HS-5 (cell line): ENCODE data around the gene KIF5C.
"Not testable (repeated sequence)": the region's sequence is repeated elsewhere in the genome, so short reads cannot be mapped to it uniquely, and the experiment has no call there.

Source experiments
- DNase-seq: peaks from one replicate; pipeline ENCODE4 v3.0.0-alpha.2; 2012; ENCODE audit warnings: low read depth

KIF5C gene

DNA sequence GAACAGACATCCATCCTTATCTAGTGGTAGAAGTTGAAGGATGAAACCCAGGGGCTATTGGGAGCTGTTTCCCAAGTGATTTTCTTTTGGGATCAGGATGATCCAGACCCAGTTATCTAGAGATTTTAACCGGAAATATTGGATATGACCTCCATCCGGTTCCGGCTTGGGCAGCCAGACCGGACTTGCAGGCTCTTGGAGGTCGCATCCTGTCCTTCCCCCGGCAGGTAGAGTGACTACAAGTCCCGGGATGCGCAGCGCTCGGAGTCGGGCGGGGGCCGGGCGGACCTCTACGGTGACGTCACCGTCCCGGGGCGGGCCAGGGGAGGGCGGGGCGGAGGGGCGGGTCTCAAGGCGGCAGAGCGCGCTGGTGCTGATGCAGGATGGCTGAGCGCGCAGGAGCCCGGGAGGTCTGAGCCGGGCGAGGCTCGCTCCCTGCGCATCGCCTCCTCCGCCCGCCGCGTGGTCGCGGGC lies at the start of gene KIF5C:
Gene KIF5C (plus strand): TSS at position 360 of the 474 bp plus-strand sequence. CDS start 391 bp downstream, outside the sequence.
- DNase-seq: peak; percentile 67

DNA sequence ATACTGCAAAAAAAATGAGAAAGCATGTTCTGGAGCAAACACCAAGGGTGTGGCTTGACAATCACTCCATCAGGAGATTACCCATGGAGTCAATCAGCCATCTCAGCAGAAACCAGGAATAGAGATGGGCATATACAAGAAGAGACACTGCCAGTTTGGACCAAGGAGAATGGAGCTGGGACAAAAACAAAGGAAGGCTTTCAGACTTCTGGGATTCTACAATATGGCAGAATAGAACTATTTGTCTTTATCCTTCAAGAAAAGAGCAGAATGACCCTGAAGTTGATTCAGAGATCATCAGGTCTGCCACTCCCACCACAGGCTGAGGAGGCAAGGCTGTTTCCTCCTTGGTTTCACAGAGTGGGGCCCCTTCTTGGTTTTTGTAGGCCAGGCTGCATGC lies 48.2 kb upstream of the KIF5C start:
- DNase-seq: no peak

DNA sequence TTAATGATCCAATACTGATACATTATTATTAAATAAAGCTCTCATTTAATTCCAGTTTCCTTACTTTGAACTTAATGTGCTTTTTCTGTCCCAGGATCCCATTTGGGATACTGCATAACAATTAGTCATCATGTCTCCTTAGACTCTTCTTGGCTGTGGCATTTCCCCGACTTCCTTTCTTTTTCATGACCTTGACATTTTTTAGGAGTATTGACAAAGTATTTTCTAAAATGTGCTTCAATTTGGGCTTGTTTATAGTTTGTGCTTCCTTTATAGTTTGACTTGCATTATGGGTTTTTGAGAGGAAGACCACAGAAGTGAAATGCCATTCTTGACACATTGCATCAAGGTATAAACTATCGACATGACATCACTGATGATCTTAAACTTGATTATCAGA lies 46.1 kb upstream of the KIF5C start:
- DNase-seq: no peak

DNA sequence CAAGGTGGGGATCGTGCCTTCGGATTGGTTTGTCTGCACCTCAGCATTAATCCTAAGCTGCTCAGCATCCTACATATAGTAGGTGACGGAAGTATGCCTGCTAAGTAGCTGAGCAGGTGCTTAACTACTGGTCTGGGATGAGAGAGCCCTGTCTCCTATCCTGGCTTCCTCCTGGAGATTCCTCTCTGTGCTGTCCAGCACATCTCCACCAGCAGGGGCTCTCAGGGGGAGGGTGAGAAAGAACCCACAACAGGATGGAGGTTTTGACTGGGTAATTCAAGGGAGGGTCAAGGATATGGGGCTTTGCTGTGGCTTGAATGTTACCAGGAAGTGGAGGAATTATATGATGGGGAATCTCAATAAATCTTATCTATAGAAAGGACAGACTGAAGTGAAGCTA lies 45.4 kb upstream of the KIF5C start:
- DNase-seq: no peak

DNA sequence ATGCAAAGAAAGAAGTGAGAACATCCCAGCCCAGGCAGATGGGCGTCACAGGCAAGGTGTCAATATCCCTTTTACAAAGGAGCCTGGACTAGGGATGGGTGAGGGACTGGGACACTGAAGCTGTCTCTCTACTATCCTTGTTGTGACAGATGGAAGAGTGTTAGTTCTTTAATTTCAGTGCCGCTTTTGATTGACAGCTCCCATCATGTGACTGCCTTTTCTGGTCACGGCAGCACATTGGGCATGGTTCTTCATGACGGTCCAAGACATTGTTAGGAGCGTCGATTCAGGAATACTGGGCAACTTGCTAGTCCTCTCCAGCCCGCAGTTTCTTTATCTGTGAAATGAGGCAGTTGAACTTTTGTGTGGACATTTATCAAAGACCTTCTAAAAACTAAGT lies 42.4 kb upstream of the KIF5C start:
- DNase-seq: no peak

DNA sequence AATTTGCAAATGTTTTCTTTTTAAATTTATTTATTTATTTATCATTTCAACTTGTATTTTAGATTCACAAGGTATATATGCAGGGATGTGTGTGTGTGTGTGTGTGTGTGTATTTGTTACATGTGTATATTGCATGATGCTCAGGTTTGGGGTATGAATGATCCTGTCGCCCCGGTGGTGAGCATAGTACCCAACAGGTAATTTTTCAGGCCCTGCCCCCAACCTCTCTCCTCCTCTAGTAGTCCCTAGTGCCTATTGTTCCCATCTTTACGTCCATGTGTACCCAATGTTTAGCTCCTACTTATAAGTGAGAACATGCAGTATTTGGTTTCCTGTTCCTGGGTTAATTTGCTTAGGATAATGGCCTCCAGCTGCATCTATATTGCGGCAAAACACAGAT lies 33.0 kb upstream of the KIF5C start:
- DNase-seq: no peak

DNA sequence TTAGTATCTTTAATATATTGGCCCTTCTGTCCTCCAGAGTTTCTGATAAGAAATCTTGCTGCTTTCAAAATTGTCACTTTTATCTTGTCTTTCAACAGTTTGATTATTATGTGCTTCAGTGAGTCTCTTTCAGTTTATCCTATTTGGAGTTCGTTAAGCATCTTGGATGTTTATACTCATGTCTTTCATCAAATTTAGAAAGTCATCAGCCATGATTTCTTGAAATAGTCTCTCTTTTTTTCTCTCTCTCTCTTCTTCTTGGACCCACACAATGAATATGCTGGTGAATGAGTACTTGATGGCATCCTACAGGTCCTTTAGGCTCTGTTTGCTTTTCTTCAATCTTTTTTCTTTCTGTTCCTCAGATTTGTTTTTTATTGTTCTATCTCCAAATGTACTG lies 26.9 kb upstream of the KIF5C start:
- no peak for DNase-seq

DNA sequence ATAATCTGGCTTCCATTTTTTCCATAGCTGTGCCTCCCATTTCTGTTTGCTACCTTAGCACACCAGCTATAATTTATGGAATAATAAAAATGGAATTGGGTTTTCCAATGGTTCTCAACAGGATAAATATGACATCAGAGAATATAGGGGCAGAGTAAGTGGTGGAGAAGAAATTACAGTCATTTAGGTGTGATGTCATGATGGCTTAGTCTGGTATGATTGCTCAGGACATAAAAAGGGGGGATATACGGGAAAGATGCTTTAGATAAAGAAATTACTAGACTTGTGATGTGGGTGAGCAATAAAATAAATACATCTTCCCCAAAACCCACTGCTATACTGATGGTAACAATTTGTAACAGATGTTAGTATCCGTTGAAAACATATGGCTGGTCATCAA lies 21.6 kb upstream of the KIF5C start:
- no peak for DNase-seq

DNA sequence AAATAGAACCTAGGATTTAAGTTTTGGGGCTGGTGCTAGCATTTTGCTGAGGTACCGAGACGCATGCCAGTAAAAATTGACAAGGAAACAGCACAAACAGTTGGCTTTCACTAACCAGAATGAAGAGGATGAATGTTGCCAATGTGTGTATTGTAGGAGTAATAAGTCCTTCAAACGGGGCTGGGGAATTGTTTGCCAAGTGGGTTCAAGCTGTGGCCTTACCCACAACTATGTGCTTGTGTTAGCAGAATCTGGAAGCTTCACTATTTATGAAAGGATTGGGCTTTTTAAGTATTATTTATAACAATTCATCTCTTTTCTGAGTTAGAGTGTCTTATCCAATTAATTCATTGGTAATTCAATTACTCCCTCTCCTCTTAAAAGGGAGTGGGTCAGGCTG lies 15.0 kb upstream of the KIF5C start:
- no peak for DNase-seq

DNA sequence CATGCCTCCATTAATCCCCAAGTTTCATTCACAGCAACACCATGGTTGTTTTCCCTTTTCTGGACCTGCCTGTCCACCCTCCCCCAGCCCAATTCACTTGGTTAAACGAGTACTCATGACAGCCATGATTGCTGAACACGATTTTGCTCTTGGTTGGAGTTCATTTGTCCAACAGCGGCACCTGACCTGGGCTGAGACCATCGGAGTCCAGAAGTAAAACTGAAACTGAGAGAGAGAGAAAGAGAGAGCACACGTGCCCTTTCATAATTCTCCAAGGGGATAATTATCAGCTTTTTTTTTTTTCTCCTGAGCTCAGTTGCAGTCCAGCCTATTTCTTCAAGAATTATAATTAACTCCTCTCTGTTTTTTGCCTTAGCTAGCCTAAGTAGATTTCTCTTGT lies 13.7 kb upstream of the KIF5C start:
- no peak for DNase-seq

DNA sequence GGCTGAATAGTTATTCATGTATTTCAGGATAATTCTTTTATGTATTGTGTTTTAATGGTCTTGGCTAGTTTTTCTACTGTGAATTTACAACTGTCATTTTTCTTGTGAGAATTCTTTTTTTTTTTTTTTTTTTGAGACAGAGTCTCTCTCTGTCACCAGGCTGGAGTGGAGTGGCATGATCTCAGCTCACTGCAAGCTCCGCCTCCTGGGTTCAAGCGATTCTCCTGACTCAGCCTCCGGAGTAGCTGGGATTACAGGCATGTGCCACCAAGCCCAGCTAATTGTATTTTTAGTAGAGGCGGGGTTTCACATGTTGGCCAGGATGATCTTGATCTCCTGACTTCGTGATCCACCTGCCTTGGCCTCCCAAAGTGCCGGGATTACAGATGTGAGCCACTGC lies 12.5 kb upstream of the KIF5C start:
- DNase-seq: not testable (repeated sequence)

DNA sequence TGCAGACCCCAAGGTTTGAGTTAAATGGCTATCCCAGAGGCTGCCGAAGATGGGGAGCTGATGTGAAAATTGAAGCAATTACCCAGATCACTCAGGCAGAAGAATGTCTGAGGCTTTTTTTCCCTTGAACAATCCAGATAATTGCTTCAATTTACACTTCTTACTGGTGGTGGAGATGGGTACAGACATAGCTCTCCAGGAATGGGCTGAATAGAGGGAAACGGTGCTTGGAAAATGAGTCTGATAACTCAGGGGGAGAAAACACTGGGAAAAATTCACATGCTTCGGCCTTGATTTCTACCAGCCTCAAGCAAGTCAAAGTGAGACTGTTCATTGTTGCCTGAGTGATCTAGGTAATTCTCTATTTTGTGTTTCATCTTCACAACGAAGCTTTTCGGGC lies 9.5 kb upstream of the KIF5C start:
- DNase-seq: no peak

DNA sequence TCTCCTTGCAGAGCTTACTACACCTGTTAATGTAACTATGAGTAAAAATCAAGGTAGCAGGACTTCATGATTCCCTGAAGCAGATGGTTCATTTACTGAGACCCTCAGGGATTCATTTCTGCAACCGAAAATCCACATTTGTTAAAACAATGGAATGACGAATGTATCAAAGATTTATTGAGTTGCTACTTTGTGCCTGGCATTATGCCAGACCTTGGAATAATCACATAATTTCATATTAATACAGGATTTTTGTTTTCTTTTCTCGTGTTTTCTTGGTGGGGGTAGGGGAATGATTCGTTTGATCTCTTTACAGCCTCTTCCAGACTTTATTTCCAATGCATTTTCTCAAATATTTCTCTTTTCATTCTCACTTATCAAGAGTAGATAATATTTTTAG lies 8.9 kb upstream of the KIF5C start:
- DNase-seq: no peak

DNA sequence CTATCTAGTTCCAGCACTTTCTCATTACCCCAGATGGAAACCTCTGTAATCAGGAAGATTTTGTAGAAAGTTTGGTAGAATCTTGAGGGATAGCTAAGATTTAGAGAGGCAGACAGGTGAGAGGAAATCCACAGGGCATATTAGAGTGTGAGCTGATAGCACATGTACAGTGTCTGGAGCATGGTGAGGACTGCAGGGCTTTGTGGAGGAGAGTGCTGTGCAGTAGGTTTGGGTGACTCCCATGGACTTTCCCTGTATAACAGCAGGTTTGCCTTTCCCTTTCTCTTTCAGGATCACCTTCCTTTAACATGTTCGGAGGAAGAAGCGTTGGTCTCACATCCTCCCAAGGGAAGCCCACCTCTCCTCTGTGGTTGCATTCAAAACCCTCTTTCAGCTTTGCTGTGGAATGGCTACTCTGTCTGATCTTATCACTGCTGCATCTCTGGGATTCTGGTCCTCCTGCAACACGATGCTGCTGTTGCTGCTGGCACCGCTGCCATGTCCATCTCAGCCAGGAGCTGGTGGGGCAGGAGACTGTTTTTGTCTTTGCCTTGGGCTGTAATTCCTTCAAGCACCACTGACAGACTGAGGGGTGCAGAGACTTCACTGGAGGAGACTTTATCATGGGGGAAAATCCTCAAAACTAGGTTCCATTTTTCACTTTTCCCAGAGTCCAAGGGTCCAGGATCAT lies 7.8 kb upstream of the KIF5C start:
- no peak for DNase-seq

DNA sequence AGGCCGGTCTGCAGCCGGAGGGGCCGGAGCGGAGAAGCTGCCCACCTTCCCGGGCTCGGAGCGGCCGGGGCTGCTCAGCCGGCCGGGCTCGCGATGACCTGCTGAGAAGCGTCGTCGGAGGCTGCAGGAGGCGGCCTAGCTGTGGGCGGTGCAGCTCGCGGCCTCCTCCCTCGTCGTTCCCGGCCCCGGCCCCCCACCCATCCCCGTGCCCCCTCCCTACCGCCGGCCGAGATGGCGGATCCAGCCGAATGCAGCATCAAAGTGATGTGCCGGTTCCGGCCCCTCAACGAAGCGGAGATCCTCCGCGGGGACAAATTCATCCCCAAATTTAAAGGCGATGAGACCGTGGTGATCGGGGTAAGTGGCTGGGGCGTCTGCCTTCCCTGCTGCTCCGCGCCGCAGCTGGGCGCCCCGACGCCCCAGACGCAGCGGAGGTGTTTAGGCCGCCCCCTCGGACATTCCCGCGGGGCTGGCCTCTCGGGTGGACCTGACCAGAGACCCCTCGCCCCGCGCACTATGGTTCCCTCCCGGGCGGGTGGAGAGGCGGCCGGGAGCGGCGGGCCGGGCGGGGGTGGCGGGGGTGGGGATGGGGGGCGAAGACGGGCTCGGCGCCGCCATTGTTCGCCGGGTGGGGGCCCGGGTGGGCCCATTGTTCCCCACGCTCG lies 492 bp downstream of the KIF5C start:
- DNase-seq: no peak

DNA sequence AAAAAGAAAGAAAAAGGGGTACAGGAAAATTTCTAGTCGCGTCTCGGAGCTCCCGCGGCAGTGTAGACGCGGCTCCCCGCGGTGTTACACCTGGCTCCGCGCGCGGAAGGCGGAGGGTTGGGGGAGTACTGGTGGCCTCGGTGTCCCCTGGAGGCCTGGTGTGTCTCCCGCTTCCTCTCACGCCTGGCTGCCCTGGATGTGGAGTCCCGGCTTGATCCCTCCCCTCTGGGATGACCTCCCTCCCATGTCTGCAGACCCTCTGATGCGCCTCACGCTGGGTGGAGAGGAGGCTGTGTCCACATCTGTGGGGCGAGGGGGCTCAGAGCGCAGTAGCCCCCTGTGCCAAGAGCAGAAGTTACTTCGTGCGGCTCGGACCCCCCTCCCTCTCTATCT lies 1.2 kb downstream of the KIF5C start:
- no peak for DNase-seq

DNA sequence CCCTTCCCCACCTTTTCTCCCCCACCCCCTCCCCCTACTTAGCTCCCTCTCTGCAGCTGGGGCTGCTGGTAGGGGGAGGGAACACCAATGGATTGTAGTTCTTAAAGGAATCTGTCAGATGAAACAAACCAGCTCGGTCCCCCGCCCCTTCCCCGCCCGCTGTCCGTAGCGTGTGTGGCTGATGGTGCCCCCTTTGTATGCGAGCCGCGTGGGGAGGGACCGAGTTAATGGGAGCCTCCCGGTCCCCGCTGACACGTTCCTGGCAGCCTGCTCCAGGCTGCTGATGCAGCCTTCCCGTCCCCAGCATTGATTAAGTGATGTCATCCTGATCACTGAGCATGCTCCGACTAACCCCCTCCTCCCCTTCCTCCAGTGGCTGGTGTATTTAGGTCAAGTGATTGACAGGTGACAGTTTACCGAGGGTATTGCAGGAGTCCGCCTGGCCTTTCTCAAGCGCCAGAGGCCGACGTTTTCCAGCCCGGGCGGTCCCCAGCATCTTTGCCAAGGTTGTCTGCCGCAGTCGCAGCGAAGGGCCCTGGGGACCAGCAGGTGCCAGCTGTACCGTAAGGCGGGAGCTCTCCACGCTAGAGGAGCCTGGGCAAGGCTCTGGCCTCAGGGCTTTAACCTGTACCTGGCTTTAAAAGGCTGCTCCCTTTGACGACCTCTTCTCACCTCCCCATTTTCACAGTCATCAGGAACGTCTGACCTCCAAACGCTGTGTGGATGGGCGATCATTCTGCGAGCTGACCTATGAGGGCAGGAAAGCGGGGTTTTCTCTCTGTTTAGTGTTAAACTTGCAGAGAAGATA lies 1.8 kb downstream of the KIF5C start:
- no peak for DNase-seq

DNA sequence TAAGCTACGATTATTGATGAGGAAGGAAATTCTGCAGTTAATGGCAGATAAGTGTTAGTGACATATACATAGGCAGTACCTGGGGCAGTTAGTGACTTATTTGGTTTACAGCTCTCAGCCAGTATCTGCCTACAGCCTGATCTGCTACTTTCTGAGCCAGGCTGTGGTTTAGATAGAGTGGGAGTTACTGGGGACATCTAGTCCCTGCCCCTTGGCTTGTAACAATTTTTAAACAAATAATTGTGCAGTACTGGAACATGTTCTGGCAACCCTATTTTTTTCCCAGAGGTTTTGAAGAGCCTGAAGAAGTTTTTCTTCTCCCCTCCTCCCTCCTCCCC lies 2.3 kb downstream of the KIF5C start:
- no peak for DNase-seq

DNA sequence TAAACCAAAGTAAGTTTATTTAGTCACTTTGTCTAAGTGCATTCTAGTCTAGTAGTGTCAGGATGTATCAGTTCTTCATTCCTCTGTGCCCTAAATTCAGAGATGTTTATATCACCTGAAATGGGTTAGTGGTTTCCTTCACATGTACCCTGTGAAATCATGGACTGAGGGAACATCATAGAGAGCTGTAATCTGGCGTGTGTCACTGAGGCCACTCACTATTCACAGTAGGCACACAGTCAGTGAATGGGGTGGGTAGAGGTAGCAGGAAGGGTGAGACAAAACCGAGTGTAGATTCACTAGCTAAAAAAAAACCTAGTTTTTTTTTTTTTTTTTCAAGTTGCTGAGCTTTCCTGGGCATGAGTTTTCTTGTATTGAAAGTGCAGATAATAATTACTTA lies 5.6 kb downstream of the KIF5C start:
- no peak for DNase-seq

DNA sequence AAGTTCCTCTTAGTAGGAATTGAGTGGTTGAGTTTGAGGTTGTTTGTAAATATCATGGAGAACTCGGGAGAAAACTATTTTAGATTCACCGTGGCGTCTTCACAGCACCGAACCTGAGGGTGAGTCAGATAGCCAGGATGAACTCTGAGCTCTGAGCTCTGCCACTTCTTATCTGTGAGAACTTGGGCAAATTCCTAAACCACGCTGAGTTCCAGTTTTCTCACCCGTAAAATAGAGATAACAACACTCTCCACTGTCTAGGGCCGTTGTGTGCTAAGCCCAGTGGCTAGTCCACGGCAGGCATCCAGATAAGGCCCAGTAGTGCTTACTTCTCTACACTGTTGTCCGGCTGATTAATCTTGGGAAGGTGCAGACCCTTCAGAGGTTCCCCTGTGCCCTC lies 7.0 kb downstream of the KIF5C start:
- DNase-seq: no peak

DNA sequence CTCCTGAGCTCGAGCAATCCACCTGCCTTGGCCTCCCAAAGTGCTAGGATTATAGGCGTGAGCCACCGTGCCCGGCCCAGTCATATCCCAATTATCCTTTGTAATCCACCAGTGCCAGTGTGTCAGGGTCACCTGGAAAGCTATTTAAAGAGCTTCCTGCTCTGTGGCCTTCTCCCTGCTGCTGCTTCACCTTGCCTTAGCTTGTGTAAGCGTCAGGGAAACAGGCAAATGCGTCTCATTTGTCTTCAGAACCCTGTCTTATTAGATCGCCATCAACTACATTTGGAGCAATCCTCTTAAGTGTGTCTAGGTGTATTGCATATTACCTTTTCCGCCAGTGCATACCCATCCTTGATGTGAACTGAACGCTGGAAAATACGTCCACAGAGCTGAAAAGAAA lies 10.2 kb downstream of the KIF5C start:
- no peak for DNase-seq

DNA sequence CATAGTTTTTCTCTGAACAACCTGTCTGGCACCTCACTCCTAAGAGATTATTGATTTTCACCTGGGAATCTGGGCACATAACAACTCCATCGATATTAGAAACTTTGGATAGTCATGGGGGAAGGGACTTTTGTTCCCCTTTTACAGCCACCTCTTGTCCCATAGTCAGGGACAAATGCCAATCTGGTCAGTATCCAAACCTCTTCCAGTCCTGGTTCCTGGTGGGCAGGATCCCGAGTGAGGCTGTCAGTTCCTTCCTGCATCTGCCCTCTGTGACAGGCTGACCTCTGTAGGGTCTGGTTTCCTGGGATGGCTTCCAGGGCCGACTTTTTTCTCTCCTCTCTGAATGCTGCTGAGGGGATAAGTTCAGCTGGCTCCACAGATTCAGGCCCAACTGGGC lies 11.0 kb downstream of the KIF5C start:
- no peak for DNase-seq

DNA sequence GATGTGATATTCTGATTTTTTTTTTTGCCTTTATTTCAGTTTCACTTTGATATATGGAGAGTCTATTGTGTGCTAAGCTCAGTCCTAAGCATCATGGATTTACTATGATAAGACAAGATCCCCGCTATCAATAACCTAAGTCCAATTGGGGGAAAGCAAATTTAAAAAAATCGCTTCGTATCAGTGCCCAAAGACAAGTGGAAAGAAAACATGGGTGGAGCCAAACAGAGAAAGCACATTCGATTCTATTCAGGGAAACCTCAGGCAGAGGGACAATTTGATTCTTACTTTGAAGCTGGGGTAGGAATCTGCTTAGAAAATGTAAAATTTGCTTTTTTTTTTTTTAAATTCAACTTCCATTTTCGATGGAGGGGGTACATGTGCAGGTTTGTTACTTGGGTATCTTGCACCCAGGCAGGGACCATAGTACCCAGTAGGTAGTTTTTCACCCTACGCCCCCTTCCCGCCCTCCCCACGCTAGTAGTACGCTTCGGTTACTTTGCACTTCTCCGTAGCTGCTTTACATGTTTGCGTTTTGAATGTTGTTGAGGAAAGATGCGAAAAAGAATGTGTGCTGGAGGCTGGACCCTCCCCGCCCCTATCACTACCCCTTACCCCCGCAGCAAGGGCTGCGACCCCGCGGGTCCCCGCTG lies 12.4 kb downstream of the KIF5C start:
- DNase-seq: no peak
